Epithelial cell of esophagus (primary cell): ENCODE results near the gene CCNE1.

Experiments
- DNase-seq: peaks from one replicate; pipeline ENCODE4 v3.0.0; 2010; ENCODE audit warnings: low read depth
- H3K4me3 ChIP-seq: 2 replicates; pipeline ENCODE4 v1.5.1; 2011; ENCODE audit warnings: mild to moderate bottlenecking, low read length, control low read depth
- TF ChIP-seq, protein P1 (sequence below): IDR thresholded peaks from 2 replicates; pipeline ENCODE4 v1.5.1; 2011; ENCODE audit warnings: low read depth, mild to moderate bottlenecking, low read length, control low read depth, inconsistent platforms; ENCODE audit not compliant: insufficient read depth; ENCODE audit errors: missing control alignments

CCNE1 gene

DNA sequence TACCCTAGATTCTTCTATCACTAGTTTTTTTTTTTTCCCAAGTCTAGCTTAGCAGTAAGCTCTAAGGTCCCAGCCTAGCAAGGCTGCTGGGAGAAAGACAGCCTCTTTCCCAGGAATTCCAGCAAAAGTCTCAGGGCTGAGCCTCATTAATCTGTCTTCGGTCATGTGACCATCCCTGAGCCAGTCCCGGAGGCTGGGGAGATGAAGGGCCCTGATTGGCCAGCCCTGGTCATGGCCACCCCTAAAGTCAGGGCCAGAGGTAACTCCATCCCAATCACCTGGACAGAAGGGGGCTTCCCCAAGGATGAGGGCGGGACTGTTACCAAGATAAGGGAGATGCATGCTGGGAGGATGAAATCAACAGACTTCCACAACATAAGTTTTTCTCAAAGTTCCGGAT lies 43.3 kb downstream of the CCNE1 start:
- no peak for DNase-seq
- TF ChIP-seq, protein P1, sequence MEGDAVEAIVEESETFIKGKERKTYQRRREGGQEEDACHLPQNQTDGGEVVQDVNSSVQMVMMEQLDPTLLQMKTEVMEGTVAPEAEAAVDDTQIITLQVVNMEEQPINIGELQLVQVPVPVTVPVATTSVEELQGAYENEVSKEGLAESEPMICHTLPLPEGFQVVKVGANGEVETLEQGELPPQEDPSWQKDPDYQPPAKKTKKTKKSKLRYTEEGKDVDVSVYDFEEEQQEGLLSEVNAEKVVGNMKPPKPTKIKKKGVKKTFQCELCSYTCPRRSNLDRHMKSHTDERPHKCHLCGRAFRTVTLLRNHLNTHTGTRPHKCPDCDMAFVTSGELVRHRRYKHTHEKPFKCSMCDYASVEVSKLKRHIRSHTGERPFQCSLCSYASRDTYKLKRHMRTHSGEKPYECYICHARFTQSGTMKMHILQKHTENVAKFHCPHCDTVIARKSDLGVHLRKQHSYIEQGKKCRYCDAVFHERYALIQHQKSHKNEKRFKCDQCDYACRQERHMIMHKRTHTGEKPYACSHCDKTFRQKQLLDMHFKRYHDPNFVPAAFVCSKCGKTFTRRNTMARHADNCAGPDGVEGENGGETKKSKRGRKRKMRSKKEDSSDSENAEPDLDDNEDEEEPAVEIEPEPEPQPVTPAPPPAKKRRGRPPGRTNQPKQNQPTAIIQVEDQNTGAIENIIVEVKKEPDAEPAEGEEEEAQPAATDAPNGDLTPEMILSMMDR, result no peak
- no peak overlapping the region for H3K4me3 ChIP-seq

DNA sequence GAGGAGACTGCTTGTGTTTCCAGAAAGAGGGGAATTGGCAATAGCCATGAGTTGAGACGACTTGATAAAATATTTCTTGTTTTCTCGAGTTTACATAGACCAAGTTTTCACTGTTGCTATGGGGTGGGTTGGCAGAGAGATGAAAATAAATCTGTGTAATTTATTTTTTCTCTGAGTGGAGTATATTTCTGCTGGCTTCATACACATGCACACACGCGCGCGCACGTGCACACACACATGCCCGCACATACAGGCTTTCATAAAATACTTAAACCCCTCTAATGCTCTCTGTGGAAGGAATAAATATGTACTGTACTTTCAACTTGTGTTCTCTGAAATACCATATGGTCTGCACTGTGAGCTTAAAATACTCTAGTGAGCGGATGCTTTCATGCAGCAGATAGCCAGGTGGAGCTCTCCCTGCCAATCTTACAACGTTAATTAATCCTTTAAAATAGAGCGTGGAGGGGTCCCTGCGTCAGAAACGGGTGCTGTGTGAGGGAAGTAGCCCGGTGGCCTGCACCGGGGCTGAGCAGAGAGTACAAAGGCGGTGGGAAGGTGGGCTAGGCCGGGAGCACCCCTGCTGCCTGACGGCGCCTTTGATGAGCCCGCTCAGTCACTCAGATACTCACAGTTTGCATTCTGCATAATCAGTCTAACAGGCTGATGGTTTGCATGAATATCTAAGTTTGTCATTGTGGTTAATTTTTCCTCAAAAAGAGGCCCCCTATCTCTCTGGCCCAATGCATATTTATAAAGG lies 44.1 kb downstream of the CCNE1 start:
- no peak for DNase-seq
- TF ChIP-seq, protein P1, result no peak
- H3K4me3 ChIP-seq, result no peak overlapping the region

DNA sequence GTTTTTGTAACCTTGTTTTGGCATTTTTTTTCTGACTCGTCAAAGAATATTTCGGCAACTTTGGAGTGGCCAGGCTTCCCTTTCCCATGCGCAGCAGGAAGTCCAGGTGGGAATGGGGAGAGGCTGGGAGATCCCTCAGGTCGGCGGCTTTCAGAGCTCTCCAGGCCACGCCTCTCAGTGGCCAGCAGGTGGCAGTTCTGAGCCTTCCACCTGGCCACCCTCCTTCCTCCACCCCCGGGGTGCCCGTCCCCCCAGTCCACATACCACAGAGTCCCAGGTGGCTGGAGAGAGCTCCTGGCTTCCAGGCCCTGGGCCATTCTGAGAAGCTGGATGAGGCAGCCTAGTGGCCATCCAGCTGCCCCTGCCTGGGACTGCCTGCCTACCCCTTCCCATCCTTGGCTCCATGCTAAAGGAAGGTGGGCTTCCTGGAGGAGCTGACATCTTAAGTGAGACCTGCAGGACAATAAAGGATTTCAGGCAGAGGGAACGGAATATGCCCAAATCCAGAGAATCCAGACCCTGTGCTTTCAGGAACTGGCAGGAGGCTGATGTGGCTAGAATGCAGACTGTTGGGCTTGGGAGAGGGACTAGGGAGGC lies 46.3 kb downstream of the CCNE1 start:
- TF ChIP-seq, protein P1, result peak; percentile 73
- peak; percentile 39 for DNase-seq
- no peak overlapping the region for H3K4me3 ChIP-seq

DNA sequence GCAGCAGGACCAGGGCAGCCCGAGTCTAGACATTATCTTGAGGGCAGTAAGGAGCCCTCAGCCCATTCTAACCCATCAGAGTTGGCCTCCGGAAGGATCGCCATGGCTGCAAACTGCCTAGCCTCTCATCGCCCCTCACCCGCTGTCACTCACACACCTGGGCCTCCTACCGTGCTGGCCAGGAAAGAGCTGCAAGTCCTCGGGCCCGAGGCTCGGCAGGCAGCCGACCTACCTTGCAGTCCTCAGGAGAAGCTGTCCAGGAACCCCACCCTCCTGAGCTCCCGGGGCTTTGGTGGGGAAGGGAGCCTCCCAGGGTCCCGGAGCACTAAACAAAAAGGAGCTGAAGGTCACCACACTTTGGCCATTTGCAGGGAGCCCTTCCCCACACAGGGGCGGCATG lies 46.8 kb downstream of the CCNE1 start:
- DNase-seq, result no peak
- TF ChIP-seq, protein P1, result no peak
- H3K4me3 ChIP-seq, result no peak overlapping the region

DNA sequence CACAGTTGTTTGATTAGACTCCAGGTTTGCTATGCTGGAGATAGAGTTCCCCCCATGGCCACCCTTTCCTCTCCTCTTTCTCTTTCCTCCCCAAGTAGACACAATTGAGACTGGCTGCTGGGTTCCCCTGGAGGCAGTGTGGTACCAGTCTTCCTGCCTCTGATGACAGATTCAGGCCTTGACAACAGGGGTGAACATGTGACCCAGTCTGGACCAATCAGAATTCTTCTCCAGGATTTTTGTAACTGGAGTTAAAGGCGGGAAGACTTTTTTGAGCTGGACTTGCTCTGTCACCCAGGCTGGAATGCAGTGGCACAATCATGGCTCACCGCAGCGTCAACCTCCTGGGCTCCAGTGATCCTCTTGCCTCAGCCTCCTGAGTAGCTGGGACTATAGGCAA lies 48.7 kb downstream of the CCNE1 start:
- TF ChIP-seq, protein P1, result no peak
- no peak overlapping the region for H3K4me3 ChIP-seq
- no peak for DNase-seq

DNA sequence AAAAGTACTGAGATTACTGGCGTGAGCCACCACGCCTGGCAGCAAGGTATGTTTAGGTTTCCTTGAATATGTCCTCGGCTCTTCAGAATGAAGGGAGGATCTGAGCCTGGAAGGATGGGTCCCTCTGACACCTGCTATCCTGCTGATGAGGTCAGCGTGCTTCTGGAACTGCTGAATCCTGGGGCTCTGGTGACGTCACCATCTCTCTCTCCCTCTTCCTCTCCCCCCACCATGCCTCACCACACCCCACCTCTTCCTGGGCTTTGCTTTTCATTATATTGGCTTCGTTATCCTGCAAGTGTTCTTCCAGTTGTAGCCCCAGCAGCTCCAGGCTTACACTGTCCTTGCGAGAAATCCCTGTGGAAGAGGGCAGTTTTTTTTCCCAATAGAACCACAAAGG lies 49.8 kb downstream of the CCNE1 start:
- no peak for DNase-seq
- no peak overlapping the region for H3K4me3 ChIP-seq
- TF ChIP-seq, protein P1, result no peak

DNA sequence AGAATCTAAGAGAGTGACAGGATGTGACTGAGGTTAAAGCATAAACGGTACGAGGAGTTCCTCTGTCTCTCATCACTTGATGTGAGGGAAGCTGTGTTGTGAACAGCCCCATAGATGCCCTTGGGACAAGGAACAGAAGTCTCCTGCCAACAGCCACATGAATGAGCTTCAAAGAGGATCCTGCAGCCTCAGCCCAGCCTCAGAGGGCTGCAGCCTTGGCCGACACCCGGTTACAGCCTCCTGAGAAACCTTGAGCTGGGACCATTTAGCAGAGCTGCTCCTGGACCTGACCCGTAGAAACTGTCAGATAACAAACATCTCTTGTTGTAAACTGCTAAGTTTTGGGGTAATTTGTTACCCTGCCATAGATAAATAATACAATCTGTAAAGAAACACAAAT lies 54.2 kb downstream of the CCNE1 start:
- DNase-seq, result no peak
- H3K4me3 ChIP-seq, result no peak overlapping the region
- TF ChIP-seq, protein P1, result no peak
